ENCODE results near the gene POT1.
"Not testable (repeated sequence)": the region's sequence is repeated elsewhere in the genome, so short reads cannot be mapped to it uniquely, and the experiment has no call there.

Gene POT1, protein sequence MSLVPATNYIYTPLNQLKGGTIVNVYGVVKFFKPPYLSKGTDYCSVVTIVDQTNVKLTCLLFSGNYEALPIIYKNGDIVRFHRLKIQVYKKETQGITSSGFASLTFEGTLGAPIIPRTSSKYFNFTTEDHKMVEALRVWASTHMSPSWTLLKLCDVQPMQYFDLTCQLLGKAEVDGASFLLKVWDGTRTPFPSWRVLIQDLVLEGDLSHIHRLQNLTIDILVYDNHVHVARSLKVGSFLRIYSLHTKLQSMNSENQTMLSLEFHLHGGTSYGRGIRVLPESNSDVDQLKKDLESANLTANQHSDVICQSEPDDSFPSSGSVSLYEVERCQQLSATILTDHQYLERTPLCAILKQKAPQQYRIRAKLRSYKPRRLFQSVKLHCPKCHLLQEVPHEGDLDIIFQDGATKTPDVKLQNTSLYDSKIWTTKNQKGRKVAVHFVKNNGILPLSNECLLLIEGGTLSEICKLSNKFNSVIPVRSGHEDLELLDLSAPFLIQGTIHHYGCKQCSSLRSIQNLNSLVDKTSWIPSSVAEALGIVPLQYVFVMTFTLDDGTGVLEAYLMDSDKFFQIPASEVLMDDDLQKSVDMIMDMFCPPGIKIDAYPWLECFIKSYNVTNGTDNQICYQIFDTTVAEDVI
- total RNA-seq = 30.1 to 48.9 (median 36.7) reads per million in 3 experiments

DNA sequence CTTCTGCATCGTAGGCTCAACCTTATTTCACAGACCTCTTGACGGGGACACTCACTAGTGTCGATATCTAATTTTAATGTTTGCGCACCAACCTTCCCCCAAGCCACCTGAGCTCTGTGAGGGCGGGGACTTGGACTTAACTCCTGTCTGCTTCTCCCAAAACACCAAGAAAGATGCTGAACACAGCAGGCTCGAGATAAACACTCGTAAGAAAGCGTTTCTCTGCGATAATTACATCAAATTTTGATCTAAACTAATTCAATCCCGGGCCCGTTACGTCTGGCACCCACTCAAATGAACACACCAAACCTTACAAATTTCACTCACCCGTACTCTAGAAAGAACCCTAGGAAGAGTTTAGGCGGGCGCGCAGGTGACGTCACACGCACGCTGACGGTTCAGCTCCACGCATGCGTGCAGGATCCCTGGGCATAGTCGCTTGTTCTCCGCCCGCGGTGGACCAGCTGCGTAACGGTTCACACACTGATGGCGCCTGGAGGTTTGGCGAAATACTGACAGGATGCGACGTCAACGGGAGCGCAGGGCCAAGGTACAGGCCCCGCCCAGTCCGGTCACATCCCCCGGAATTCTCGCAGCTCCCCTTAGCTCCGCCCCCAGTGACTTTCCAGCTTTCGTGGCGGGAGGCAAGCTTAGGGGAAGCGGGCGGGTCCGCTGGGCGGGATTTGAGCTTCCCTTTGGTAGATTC, at the start of gene POT1:
Gene POT1 (minus strand): TSS at position 359 of the 706 bp plus-strand sequence. CDS start 32,652 bp downstream, outside the sequence.
- DNase-seq = peak; percentile 95

GRCh38 chr7:124975131-124975530, 45.5 kb upstream of the POT1 start:
- not testable (repeated sequence) for DNase-seq

GRCh38 chr7:124965553-124965952, 35.9 kb upstream of the POT1 start:
- DNase-seq = no peak

DNA sequence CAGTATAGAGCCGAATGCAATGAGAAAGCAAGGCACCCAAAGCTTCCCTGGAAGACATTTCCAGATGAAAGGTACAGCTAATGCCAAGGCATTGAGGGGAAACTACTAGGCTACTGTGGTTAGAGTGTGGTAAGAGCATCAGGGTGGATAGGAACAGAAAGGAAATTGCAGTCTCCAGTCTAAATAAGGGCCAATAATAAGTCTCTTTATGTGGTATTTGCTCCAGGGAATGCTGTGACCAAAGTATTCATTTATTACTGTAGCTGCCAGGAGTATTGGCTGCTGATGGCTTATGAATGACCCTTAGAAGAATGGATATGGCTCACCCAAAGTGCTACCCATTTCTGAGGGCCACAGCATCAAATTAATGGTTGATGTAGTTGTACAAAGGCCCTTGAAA, 30.1 kb upstream of the POT1 start:
- DNase-seq = no peak

DNA sequence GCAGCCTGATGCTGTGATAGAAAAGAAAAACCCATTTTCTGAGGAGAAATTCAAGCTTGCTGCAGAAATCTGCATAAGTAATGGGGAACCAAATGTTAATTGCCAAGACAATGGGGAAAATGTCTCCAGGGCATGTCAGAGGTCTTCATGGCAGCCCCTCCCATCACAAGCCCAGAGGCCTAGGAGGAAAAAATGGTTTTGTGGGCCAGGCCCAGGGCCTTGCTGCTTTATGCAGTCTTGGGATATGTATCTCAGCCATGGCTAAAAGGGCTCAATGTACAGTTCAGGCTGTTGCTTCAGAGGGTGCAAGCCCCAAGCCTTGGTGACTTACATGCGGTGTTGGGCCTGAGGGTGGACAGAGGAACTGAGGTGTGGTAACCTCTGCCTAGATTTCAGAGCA, 28.3 kb upstream of the POT1 start:
- DNase-seq = not testable (repeated sequence)

DNA sequence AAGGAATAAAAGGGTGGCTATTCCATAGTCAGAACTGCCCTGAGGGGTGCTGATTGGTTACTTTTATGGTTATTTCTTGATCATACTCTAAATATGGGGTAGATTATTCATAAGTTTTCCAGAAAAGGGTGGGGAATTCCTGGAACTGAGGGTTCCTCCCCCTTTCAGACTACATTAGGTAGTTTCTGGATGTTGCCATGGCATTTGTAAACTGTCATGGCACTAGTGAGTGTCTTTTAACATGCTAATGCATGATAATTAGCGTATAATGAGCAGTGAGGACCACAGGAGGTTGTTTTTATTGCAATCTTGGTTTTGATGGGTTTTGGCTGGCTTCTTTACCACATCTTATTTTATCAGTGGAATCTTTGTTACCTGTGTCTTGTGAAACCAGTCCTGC, 26.5 kb upstream of the POT1 start:
- no peak for DNase-seq

GRCh38 chr7:124954790-124955189, 25.2 kb upstream of the POT1 start:
- DNase-seq = no peak

DNA sequence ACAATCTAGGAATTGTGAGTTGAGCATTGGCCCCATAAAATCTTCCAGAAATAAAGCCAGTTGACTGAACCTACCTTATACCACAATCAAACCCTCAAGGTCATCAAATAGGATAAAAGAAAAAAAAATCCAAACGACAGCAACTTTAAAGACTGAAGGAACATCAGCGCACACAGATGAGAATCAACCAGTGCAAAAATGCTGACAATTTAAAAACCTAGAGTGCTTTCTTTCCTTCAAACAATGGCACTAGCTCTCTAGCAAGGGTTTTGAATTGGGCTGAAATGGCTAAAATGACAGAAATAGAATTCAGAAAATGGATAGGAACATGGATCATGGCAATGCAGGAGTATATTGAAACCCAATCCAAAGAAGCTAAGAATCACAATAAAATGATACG, 16.1 kb upstream of the POT1 start:
- no peak for DNase-seq

DNA sequence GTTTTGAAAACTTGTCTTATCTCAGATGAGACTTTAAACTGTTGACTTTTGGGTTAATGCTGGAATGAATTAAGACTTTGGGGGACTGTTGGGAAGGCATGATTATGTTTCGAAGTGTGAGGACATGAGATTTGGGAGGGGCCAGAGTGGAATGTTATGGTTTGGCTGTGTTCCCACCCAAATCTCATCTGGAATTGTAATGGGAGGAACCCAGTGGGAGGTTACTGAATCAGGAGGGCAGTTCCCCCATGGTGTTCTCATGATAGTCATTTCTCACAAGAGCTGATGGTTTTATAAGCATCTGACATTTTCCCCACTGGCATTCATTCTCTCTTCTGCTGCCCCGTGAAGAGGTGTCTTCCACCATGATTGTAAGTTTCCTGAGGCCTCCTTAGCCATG, 13.8 kb upstream of the POT1 start:
- no peak for DNase-seq

GRCh38 chr7:124942399-124942798, 12.8 kb upstream of the POT1 start:
- DNase-seq = no peak

DNA sequence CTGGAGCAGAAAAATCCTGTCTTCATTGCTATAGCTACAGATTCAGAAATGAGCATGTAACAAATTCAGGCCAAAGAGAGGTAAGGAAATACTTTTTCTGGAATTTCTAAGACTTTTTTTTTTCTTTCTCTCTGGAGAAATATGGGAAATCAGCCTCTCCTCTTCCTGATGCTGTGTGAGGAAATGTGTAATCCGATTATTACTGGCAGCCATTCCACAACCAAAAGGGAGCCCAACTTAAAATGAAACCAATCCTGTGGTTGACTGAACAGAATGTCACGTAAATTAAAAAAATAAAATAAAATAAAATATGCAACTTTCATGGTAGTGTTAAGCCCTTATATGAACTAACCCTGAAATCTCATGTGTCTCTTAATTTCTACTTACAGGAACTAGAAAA, 10.7 kb upstream of the POT1 start:
- no peak for DNase-seq

GRCh38 chr7:124938128-124938527, 8.5 kb upstream of the POT1 start:
- DNase-seq = no peak

DNA sequence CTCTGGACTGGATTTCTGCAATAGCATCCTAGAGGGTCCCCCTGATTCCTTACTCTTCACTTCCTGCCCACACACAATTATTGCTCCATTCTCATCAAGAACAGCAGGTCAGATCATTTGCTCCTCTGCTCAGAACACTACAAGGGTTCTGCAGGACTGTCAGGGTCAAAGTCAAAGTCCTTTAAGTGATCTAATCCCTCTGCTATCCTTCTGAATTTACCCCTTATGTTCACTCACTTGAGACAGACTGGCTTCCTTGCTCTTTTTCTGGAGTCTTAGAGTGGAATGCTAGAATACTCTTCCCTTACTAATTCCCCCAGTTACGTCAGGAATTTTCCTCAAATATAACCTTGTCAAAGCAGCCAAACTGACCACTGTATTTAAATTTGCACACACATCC, 7.5 kb upstream of the POT1 start:
- no peak for DNase-seq

GRCh38 chr7:124934841-124935240, 5.2 kb upstream of the POT1 start:
- DNase-seq = no peak

- DNase-seq = no peak
Observed at GRCh38 chr7:124930655-124931597, 1.3 kb upstream of the POT1 start.

DNA sequence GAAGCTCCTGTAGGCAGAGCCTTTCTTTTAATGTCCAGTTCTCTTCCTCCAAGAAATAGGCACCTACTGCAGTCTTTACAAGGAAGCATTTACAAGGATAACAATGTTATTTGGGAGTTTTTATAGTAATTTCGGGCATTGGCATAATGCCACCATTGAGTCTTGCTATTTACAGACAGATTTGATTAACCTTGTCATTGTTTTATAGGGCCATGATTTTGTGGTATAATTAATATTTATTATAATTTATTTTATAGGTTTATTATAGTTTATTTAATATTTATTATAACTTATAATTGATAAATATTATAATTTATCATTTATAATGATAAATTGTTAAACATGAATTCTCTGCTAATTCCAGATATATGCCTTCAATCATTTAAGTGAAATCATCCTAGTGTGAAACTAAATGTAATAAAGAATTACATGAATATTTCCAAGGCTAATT, 573 bp upstream of the POT1 start:
- no peak for DNase-seq

DNA sequence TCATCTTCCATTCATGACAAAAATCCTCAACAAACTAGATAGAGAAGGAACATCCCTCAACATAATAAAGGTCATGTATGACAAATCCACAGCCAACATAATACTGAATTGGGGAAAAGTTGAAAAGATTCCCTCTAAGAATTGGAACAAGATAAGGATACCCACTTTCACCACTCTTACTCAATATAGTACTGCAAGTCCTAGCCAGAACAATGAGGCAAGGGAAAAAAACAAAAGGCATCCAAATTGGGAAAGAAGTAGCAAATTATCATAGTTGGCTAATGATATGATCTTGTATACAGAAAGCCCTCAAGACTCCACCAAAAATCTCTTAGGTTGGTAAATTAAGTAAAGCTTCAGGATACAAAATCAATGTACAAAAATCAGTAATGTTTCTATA, 4.7 kb downstream of the POT1 start:
- DNase-seq = no peak

DNA sequence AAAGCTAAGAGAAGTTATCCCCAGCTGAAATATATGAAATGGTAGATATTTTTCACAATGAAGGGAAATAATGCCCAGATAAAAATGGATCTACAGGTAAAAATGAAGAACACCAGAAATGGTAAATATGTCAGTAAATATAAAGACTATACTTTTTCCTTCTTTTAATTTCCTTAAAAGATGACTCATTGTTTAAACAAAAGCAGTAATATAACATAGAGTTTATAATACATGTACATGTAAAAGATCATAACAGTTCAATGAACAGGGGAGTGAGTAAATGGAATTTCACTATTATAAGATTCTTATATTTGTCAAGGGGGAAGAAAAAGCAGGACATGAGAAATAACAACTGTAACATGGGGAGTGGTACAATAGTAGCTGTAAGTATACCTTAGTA, 7.4 kb downstream of the POT1 start:
- no peak for DNase-seq

DNA sequence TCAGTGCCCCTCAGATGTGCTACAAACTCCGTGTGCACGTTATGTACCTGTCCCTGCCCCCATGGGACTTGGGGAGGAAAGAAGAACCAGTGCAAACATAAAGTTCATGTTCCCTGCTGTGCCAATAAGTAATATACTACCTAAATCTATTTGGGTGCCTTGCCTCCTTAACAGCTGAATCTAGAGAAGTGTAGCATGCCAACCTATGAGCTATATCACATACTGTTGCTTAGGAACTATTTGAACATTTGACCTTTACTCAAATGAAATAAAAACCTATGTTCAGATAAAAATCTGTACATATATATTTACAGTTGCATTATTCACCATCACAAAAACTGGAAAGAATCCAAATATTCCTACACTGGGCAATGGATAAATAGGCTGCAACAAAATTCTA, 9.8 kb downstream of the POT1 start:
- DNase-seq = no peak

- DNase-seq = no peak
Observed at GRCh38 chr7:124918662-124919061, 11.0 kb downstream of the POT1 start.

- DNase-seq = no peak
Observed at GRCh38 chr7:124915242-124915641, 14.4 kb downstream of the POT1 start.

GRCh38 chr7:124914298-124914697, 15.3 kb downstream of the POT1 start:
- no peak for DNase-seq

DNA sequence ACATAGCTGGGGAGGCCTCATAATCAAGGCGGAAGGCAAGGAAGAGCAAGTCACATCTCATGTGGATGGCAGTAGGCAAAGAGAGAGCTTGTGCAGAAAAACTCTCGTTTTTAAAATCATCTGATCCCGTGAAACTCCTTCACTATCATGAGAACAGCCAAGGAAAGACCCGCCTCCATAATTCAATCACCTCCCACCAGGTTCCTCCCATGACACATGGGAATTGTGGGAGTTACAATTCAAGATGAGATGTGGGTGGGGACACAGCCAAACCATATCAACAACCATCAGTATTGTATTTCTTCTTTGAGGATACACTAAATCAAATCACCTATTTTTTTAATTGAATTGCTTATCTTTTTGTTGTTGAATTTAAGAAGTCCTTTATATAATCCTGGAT, 16.7 kb downstream of the POT1 start:
- no peak for DNase-seq

Measured in central memory CD4-positive, alpha-beta T cell (primary cell).